ENCODE measurements around the gene SLC38A9. TPM values are rescaled to one million over a fixed set of nuclear protein-coding genes. Genes with fewer than 3 reads are reported as not detected.

Gene SLC38A9
- total RNA-seq, 4 donors from 2014 or later: 8.5 to 21.3 (median 16.7) TPM

DNA sequence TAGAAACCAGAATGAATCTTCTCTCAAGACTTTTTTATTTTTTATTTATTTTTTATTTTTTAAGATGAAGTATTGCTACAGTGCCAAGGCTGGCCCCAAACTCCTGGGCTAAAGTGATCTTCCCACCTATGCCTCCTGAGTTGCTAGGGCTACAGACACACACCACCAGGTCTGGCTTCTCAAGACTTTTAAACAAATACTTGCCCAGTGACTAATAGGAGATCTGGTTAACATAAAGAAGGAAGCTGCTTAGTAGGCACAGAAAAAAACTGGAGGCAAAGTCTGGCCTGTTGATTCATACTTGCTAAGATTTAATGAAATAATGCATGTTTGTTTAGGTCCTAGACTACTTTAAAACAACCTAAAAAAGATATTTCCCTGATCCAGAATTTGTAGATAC lies 43.8 kb downstream of the SLC38A9 start:
- DNase-seq (ENCODE audit: low spot score in 2 of 2): no peak
- intact Hi-C loops (cut with DNase I; ENCODE audit: low total_unique reads): no loop called here
- no peak for TF ChIP-seq POLR2A (IDR thresholded peaks at IDR 0.05)
- TF ChIP-seq, protein P1, sequence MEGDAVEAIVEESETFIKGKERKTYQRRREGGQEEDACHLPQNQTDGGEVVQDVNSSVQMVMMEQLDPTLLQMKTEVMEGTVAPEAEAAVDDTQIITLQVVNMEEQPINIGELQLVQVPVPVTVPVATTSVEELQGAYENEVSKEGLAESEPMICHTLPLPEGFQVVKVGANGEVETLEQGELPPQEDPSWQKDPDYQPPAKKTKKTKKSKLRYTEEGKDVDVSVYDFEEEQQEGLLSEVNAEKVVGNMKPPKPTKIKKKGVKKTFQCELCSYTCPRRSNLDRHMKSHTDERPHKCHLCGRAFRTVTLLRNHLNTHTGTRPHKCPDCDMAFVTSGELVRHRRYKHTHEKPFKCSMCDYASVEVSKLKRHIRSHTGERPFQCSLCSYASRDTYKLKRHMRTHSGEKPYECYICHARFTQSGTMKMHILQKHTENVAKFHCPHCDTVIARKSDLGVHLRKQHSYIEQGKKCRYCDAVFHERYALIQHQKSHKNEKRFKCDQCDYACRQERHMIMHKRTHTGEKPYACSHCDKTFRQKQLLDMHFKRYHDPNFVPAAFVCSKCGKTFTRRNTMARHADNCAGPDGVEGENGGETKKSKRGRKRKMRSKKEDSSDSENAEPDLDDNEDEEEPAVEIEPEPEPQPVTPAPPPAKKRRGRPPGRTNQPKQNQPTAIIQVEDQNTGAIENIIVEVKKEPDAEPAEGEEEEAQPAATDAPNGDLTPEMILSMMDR (IDR thresholded peaks at IDR 0.05): no peak
- no peak overlapping the region for H3K4me3 ChIP-seq (ENCODE audit: low read depth, poor library complexity, severe bottlenecking)

DNA sequence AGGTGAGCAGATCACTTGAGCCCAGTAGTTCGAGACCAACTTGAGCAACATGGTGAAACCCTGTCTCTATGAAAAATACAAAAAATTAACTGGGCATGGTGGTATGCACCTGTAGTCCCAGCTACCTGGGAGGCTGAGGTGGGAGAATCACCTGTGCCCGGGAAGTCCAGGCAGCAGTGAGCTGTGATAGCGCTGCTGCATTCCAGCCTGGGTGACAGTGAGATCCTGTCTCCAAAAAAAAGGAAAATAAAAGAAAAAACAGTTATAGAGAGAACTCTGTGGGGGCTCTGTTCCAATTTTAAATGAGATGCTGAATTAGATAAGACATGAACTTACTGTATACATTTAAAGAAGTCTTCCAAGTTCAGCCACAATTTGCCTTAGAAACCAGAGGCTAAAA lies 44.2 kb downstream of the SLC38A9 start:
- 98 to 99% methylated on average over 3 of the region's 3 CpGs for WGBS, 2 donors
- no peak overlapping the region for H3K4me3 ChIP-seq (ENCODE audit: low read depth, poor library complexity, severe bottlenecking)
- DNase-seq (ENCODE audit: low spot score in 2 of 2): no peak
- intact Hi-C loops (cut with DNase I; ENCODE audit: low total_unique reads): no loop called here
- TF ChIP-seq, protein P1 (IDR thresholded peaks at IDR 0.05): no peak
- TF ChIP-seq POLR2A (IDR thresholded peaks at IDR 0.05): no peak

DNA sequence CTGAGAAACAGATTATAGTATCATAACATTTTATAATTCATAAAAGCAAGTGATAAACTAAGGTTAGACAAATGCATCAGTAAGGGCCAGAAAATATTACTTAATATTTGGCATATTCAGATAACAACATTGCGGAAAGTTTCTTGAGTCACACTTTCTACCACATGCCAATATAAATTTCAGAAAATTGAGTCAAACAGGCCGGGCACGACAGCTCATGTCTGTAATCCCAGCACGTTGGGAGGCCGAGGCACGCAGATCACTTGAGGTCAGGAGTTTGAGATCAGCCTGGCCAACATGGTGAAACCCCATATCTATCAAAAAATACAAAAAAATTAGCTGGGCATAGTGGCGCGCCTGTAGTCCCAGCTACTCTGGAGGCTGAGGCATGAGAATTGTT lies 47.1 kb downstream of the SLC38A9 start:
- DNase-seq (ENCODE audit: low spot score in 2 of 2): no peak
- intact Hi-C loops (cut with DNase I; ENCODE audit: low total_unique reads): no loop called here
- TF ChIP-seq POLR2A (IDR thresholded peaks at IDR 0.05): no peak
- TF ChIP-seq, protein P1 (IDR thresholded peaks at IDR 0.05): no peak
- 62 to 79% methylated on average over 8 of the region's 8 CpGs for WGBS, 2 donors
- no peak overlapping the region for H3K4me3 ChIP-seq (ENCODE audit: low read depth, poor library complexity, severe bottlenecking)

DNA sequence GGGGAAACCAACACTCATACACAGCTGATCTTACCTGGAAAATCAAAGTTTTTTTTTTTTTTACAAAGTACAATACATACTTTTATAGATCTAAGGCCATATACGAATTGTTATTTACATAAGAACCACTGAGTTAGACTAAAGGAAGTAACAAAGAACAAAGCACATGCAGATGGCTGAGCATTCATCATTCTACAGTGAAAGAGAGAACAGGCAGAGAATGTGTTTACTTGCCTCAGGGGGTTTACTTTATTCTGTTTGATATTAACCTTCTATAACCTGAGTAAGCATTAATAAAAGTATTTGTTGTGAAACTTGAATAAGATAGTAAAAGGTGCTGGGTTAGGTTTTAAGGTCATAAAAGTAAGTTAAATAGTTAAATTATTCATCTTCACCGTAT lies 54.7 kb downstream of the SLC38A9 start:
- TF ChIP-seq POLR2A (IDR thresholded peaks at IDR 0.05): no peak
- TF ChIP-seq, protein P1 (IDR thresholded peaks at IDR 0.05): no peak
- 54 to 66% methylated on average over 2 of the region's 2 CpGs for WGBS, 2 donors
- intact Hi-C loops (cut with DNase I; ENCODE audit: low total_unique reads): no loop called here
- no peak overlapping the region for H3K4me3 ChIP-seq (ENCODE audit: low read depth, poor library complexity, severe bottlenecking)
- DNase-seq (ENCODE audit: low spot score in 2 of 2): no peak

DNA sequence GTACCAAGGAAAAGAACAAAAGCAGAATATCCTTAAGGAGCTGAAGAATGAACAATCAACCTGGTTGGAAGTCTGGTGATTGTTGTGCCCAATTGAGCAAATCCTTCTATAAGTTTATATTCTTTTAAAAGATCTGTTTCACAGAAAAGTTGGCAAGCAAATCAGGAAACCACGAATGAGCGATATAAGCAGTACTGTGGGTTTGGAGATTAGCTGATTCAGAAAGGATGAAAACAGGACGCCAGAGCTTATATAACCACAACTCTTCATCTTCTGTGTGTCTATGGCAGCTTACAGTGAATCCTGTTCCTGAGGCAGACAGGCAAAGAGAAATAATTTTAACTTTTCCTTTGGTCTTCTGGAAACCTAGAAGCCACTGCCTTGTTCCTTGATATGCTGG lies 61.7 kb downstream of the SLC38A9 start:
- intact Hi-C loops (cut with DNase I; ENCODE audit: low total_unique reads): no loop called here
- WGBS, 2 donors: 44 to 51% methylated on average over 3 of the region's 3 CpGs
- no peak overlapping the region for H3K4me3 ChIP-seq (ENCODE audit: low read depth, poor library complexity, severe bottlenecking)
- TF ChIP-seq, protein P1 (IDR thresholded peaks at IDR 0.05): no peak
- TF ChIP-seq POLR2A (IDR thresholded peaks at IDR 0.05): no peak
- no peak for DNase-seq (ENCODE audit: low spot score in 2 of 2)

DNA sequence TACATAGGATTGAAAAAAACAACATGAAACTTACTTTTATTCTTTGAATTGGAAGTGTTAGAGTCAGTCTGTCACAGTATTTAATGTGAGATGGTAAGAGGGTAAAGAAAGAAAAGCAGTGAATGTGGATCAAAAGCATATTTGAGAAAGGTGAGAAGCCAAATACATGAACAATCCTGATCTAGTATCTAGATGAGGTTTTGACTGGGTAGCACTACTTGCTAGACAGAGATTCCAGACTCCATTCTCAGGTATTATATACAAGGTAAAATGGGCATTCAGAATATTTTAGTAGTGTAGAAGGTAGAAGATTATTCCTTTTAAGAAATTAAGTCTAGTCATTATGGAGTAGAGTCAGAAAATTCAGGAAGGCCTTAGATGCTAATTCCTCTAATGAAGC lies 62.2 kb downstream of the SLC38A9 start:
- no peak for DNase-seq (ENCODE audit: low spot score in 2 of 2)
- intact Hi-C loops (cut with DNase I; ENCODE audit: low total_unique reads): no loop called here
- TF ChIP-seq, protein P1 (IDR thresholded peaks at IDR 0.05): no peak
- H3K4me3 ChIP-seq (ENCODE audit: low read depth, poor library complexity, severe bottlenecking): no peak overlapping the region

Data from lower leg skin (tissue), 4 donors.